SK-N-MC (cell line): ENCODE measurements around the gene PLEKHO2.

Source experiments
- EZH2 ChIP-seq: fragments of 200-600 bp; sonication (generic); IDR thresholded peaks from one replicate; pipeline ENCODE4 v1.6.1; 2017; ENCODE audit warnings: antibody characterized with exemption
- FOXP2 ChIP-seq: optimal IDR thresholded peaks from 2 replicates; pipeline ENCODE3; 2011; ENCODE audit warnings: mild to moderate bottlenecking, moderate library complexity; ENCODE audit not compliant: insufficient read depth; ENCODE audit errors: extremely low read length, control extremely low read depth
- POLR2AphosphoS5 ChIP-seq: IDR thresholded peaks from 2 replicates; pipeline ENCODE4 v1.6.1; 2012; ENCODE audit warnings: mild to moderate bottlenecking, low read depth, low read length, borderline replicate concordance

- no peak for TF ChIP-seq POLR2AphosphoS5
- TF ChIP-seq EZH2 = no peak
- TF ChIP-seq FOXP2 = no peak
Measured at GRCh38 chr15:64906402-64906801, 64.7 kb downstream of the PLEKHO2 start.
